RWPE1 (cell line): ENCODE data around the gene ASTN2.

Source experiments
- CTCF ChIA-PET: fragments of 350-600 bp; sonication (Branson Sonifier 250); formaldehyde crosslinking; extraction: SDS; loops from one replicate; lab custom pipeline; 2021; lab: Yijun Ruan, JAX
- POLR2A ChIA-PET: fragments of 400-600 bp; formaldehyde crosslinking; extraction: SDS; loops from one replicate; lab custom pipeline; 2020; ENCODE audit warnings: antibody characterized with exemption; ENCODE audit not compliant: low non-redundant PET; lab: Yijun Ruan, JAX
- DNase-seq: peaks from one replicate; pipeline ENCODE4 v3.0.0; 2012; ENCODE audit warnings: low spot score
- H3K27ac ChIP-seq: fragments of 450-650 bp; 2 replicates; pipeline ENCODE4 v1.5.1; 2017
- CTCF ChIP-seq: fragments of 450-650 bp; conservative IDR thresholded peaks from 2 replicates; pipeline ENCODE4 v1.5.1; 2017; ENCODE audit warnings: low read depth, mild to moderate bottlenecking

The ASTN2 gene

DNA sequence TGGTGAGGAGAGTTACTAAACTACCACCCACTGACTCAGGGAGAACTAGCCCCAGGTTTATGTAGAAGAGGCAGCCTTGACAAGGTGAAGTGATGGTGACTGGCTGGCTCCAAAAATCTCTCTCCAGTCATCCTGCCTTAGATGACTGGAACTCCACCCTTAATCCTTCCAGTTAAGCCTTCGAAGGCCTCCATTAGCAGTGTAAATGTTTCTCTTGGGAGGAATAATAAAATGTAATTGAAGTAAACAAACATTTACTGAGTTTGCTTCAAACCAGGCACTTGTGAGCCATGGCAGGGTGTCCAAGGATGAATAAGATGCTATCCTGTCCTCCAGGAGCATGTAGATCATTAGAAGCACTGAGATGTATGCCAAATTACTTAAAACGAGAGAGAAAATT, 35.5 kb downstream of the ASTN2 start:
- ChIA-PET CTCF (no interaction called here), POLR2A (no interaction called here)
- no peak overlapping the region for H3K27ac ChIP-seq
- no peak for DNase-seq
- TF ChIP-seq CTCF, result no peak

DNA sequence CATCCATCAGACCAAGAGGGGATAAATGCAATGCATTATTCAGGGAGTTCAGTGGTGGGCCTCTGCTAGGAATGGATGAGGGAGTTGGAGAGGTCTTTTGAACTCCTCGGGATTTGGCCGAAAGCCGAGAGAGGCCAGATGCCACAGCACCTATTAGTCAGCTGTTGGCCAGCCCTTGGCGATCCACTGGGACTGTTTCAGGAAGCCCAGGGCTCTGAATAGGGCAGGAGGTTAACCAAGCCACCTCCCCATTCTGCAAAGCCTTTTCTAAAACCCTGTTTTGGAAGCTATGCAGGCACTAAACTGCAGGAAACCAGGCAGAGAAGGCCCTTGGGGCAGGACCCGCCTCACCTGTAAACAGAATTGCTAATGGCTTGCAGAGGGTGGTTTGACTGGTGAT, 37.8 kb downstream of the ASTN2 start:
- ChIA-PET CTCF (interaction anchor here (0.6 kb wide), 1 partner anchor 167 kb away, joined by 3 read pairs; no protein-coding TSS in a partner anchor), POLR2A (no interaction called here)
- H3K27ac ChIP-seq, result no peak overlapping the region
- no peak for TF ChIP-seq CTCF
- no peak for DNase-seq

DNA sequence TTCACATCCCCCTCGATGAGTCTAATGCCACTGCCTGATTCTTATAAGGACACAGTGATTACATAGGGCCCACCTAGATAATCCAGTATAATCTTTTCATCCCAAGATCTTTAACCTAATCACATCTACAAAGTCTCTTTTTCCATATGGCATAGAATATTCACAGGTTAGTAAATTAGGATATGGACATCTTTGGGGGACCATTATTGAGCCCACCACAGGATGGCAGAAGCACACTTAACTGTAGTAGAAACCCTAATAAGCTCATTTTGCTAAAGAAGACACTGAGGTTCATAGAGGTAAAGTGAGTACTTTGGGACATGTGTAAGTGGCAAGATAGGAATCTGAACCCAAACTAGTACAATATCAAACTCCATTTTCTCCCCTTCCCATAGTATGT, 38.9 kb downstream of the ASTN2 start:
- DNase-seq, result no peak
- no peak for TF ChIP-seq CTCF
- ChIA-PET POLR2A (no interaction called here), CTCF (interaction anchor here (0.5 kb wide), 1 partner anchor 1173 kb away, joined by 4 read pairs; no protein-coding TSS in a partner anchor)
- H3K27ac ChIP-seq, result no peak overlapping the region

DNA sequence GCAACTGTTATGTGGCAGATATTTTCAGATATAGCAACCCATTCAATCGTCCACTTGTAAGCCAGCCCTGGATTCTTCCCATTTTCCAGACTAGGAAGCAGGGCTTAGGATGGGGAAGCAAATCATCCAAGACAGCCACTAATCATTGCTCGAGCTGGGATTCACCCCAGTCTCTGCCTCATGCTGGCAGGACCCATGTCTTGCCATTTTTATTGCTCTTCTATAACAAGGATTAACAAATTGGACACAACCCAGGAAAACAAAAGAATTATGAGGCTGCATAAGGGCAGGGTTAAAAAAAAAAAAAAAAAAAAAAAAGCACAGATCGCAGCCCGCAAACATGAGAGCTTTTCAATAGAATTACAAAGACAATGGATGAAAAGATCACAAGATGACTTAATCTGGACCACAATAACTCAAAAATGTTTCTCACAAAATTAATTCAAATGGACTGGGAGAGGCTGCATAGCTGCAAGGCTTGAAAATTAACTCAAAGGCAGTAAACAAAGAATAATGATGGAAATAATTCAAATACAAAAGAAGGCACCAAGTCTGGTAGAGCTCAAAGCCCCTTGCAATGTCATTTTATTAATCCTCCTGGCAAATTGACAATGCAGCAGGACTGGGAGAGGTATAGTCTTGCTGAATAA, 40.7 kb downstream of the ASTN2 start:
- CTCF ChIA-PET, result interaction anchor here (0.6 kb wide), 1 partner anchor 1998 kb away, joined by 3 read pairs; no protein-coding TSS in a partner anchor
- no peak overlapping the region for H3K27ac ChIP-seq
- DNase-seq, result no peak
- no peak for TF ChIP-seq CTCF
- POLR2A ChIA-PET, result no interaction called here

DNA sequence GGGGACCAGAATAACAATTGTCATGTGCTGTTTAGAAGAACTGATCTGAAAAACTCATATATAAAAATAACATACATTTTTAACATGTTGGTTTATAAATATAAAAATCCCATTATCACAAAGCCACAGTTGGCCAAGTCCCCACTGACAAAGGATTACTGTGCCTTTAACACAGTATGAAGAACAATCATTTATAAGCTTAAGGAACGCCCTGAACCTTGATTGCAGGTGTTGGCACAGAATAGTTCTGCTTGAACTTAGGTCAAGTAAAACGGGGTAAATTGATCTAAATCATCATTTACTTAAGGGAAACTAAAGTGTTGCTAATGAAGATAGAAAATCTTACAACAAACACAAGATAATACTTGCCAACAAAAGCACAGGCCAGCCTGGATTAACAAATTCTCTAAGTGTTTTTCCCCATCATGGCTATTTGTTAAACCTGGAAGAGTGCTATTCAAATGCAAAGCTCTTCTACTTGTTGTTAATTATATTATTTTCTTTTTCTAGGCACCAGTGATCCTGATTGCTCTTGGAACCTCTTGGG, 46.1 kb downstream of the ASTN2 start:
- CTCF ChIA-PET, result no interaction called here
- TF ChIP-seq CTCF, result no peak
- no peak for DNase-seq
- no peak overlapping the region for H3K27ac ChIP-seq
- POLR2A ChIA-PET, result no interaction called here

- POLR2A ChIA-PET, result no interaction called here
- CTCF ChIA-PET, result no interaction called here
- TF ChIP-seq CTCF, result no peak
- DNase-seq, result no peak
- no peak overlapping the region for H3K27ac ChIP-seq
Measured at GRCh38 chr9:117365438-117365837, 49.4 kb downstream of the ASTN2 start.
